ENCODE data around the gene RYR3. TPM values are rescaled to one million over a fixed set of nuclear protein-coding genes. Genes with fewer than 3 reads are reported as not detected.

RYR3 gene
- total RNA-seq, 1 experiment from 2014 or later, result not detected

DNA sequence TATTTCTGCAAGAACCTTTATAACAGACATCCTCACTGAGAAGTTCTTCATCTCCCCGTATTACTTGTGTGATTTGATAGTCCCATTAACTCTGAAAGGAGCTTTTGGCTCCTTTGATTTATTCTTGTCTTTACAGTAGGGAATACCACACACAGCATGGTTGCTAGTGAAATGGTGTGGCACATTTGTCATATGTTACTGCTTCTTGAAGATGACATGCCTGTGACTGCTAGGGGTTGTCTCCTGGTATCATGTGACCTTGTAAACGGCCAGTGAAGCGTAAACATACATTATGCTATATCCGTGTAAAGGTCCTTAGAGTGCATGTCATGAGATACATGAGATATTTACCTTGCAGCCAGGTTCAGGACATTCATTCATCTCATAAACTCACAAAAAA is 197.9 kb downstream of the RYR3 start:
- Mint-ChIP-seq H3K36me3 (ENCODE audit: insufficient read depth, unreplicated experiment) (no peaks in the 10 kb centered on the region), H3K4me3 (ENCODE audit: unreplicated experiment) (no peak overlapping the region)
- no TSS peak for BruUV-seq (replicated peaks)

DNA sequence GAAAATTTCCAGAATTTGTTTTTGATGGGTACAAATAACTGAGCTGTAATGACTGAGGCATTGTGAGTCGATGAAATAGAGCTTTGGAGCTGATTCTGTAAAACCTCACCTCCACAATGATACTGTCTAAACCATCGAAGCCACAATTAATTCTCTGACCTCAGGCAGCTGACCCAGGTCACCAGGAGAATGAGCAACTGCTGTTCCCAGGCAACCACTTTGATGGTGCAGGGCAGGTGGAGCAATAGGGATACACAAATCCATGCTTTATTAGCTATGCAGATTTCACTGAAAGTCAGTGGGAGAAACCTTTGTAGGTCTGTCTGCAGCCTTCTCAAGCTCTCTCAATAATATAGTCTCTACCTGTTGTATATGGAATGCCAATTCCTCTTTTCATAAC is 204.4 kb downstream of the RYR3 start:
- ChIA-PET POLR2A (no interaction called here), CTCF (interaction anchor here (0.5 to 1.1 kb wide), 2 partner anchors 205 to 223 kb away, joined by 3 to 5 read pairs; no protein-coding TSS in a partner anchor)
- BruUV-seq (replicated peaks), result no TSS peak
- Mint-ChIP-seq H3K9me3 (ENCODE audit: unreplicated experiment) (no peaks in the 10 kb centered on the region), H3K4me3 (ENCODE audit: unreplicated experiment) (no peak overlapping the region), H3K4me1 (ENCODE audit: insufficient read depth, unreplicated experiment) (no peaks in the 10 kb centered on the region), H3K36me3 (ENCODE audit: insufficient read depth, unreplicated experiment) (no peaks in the 10 kb centered on the region), H3K27me3 (ENCODE audit: insufficient read depth, unreplicated experiment) (peaks cover 90% of the 10 kb centered on the region), H3K27ac (ENCODE audit: low read depth, unreplicated experiment) (no peak overlapping the region)
- intact Hi-C loops (cut with micrococcal nuclease), result no loop called here
- TF ChIP-seq, protein P1, sequence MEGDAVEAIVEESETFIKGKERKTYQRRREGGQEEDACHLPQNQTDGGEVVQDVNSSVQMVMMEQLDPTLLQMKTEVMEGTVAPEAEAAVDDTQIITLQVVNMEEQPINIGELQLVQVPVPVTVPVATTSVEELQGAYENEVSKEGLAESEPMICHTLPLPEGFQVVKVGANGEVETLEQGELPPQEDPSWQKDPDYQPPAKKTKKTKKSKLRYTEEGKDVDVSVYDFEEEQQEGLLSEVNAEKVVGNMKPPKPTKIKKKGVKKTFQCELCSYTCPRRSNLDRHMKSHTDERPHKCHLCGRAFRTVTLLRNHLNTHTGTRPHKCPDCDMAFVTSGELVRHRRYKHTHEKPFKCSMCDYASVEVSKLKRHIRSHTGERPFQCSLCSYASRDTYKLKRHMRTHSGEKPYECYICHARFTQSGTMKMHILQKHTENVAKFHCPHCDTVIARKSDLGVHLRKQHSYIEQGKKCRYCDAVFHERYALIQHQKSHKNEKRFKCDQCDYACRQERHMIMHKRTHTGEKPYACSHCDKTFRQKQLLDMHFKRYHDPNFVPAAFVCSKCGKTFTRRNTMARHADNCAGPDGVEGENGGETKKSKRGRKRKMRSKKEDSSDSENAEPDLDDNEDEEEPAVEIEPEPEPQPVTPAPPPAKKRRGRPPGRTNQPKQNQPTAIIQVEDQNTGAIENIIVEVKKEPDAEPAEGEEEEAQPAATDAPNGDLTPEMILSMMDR (IDR thresholded peaks at IDR 0.05; ENCODE audit: unreplicated experiment), result no peak
- DNase-seq (ENCODE audit: unreplicated experiment), result no peak

More for the DNA sequence above, 197.9 kb downstream of the RYR3 start:
- TF ChIP-seq, protein P1 (IDR thresholded peaks at IDR 0.05; ENCODE audit: unreplicated experiment), result no peak
- no peak for DNase-seq (ENCODE audit: unreplicated experiment)
- Mint-ChIP-seq H3K27me3 (ENCODE audit: insufficient read depth, unreplicated experiment) (peaks cover 53% of the 10 kb centered on the region), H3K27ac (ENCODE audit: low read depth, unreplicated experiment) (no peak overlapping the region), H3K4me1 (ENCODE audit: insufficient read depth, unreplicated experiment) (no peaks in the 10 kb centered on the region), H3K9me3 (ENCODE audit: unreplicated experiment) (no peaks in the 10 kb centered on the region)
- CTCF ChIA-PET, result no interaction called here
- POLR2A ChIA-PET, result no interaction called here
- intact Hi-C loops (cut with micrococcal nuclease), result no loop called here

DNA sequence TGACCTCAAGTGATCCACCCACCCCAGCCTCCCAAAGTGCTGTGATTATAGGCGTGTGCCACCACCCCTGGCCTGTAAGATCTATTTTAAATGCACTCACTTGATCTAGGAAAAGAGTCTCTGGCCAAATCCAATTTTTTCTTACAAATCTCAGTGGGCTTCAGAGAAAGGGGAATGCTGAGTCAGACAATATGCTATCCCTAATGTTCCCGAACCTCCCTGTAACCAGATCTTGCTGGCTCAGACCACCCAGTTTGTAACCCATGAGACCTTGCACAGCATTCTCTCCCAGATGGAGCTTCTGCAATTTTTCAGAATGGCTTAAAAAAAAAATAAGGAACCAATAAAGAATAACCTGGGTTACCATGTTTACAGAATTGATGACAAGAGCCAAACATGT is 205.8 kb downstream of the RYR3 start:
- ChIA-PET CTCF (interaction anchor here (0.6 to 0.7 kb wide), 2 partner anchors 110 to 577 kb away, joined by 3 read pairs; no protein-coding TSS in a partner anchor), POLR2A (no interaction called here)
- no peaks in the 10 kb centered on the region for H3K4me1 Mint-ChIP-seq (ENCODE audit: insufficient read depth, unreplicated experiment)
- TF ChIP-seq, protein P1 (IDR thresholded peaks at IDR 0.05; ENCODE audit: unreplicated experiment), result no peak
- H3K4me3 Mint-ChIP-seq (ENCODE audit: unreplicated experiment), result no peak overlapping the region
- DNase-seq (ENCODE audit: unreplicated experiment), result no peak
- no peaks in the 10 kb centered on the region for H3K36me3 Mint-ChIP-seq (ENCODE audit: insufficient read depth, unreplicated experiment)
- intact Hi-C loops (cut with micrococcal nuclease), result no loop called here
- no peak overlapping the region for H3K27ac Mint-ChIP-seq (ENCODE audit: low read depth, unreplicated experiment)
- no TSS peak for BruUV-seq (replicated peaks)
- no peaks in the 10 kb centered on the region for H3K9me3 Mint-ChIP-seq (ENCODE audit: unreplicated experiment)
- H3K27me3 Mint-ChIP-seq (ENCODE audit: insufficient read depth, unreplicated experiment), result peaks cover 88% of the 10 kb centered on the region

DNA sequence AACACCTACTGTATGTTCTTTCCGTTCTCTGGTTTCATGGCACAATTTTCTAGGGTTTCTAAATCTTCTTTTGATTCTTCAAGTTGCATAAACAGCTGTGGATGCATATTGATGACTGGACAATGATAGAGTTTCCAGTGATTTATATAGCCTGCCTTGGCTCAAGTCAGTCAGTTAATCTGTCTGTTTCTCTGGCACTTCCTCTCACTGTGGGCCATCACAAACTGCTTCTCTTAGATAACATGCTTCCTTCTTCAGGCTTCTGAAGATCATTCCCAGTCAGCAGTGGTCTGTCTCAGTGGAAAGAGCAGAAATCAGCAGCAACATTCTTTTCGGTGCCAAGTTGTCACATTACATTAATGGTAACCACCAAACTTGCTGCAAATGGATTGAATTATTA is 207.2 kb downstream of the RYR3 start:
- BruUV-seq (replicated peaks), result no TSS peak
- Mint-ChIP-seq H3K4me1 (ENCODE audit: insufficient read depth, unreplicated experiment) (no peaks in the 10 kb centered on the region), H3K4me3 (ENCODE audit: unreplicated experiment) (no peak overlapping the region), H3K9me3 (ENCODE audit: unreplicated experiment) (no peaks in the 10 kb centered on the region), H3K36me3 (ENCODE audit: insufficient read depth, unreplicated experiment) (no peaks in the 10 kb centered on the region), H3K27me3 (ENCODE audit: insufficient read depth, unreplicated experiment) (peaks cover 74% of the 10 kb centered on the region), H3K27ac (ENCODE audit: low read depth, unreplicated experiment) (no peak overlapping the region)
- TF ChIP-seq, protein P1 (IDR thresholded peaks at IDR 0.05; ENCODE audit: unreplicated experiment), result no peak
- ChIA-PET CTCF (interaction anchor here (0.9 kb wide), 1 partner anchor 12 kb away, joined by 3 read pairs; no protein-coding TSS in a partner anchor), POLR2A (no interaction called here)
- DNase-seq (ENCODE audit: unreplicated experiment), result no peak
- intact Hi-C loops (cut with micrococcal nuclease), result no loop called here

Measured in MCF 10A (cell line).